Lower lobe of right lung (tissue), 2 donors: Measurements from ENCODE around the gene RET. TPM values are rescaled to one million over a fixed set of nuclear protein-coding genes. Genes with fewer than 3 reads are reported as not detected.

Source experiments
- ATAC-seq, 2 donors: fragments of 200-7000 bp; cut with Tn5 transposase; one replicate each; pipeline ENCODE4 v1.9.1; 2020 to 2022; ENCODE audit warnings: mild to moderate bottlenecking in 2 of 2, moderate library complexity in 2 of 2
- DNase-seq: peaks from one replicate; pipeline ENCODE4 v3.0.0-alpha.2; 2020
- H3K27ac ChIP-seq: fragments of 200-600 bp; one replicate; pipeline ENCODE4 v1.8.0; 2022
- H3K27me3 ChIP-seq: fragments of 200-600 bp; one replicate; pipeline ENCODE4 v1.8.0; 2022; ENCODE audit warnings: low read depth
- H3K36me3 ChIP-seq: fragments of 200-600 bp; one replicate; pipeline ENCODE4 v1.8.0; 2022; ENCODE audit warnings: mild to moderate bottlenecking
- H3K4me1 ChIP-seq: fragments of 200-600 bp; one replicate; pipeline ENCODE4 v1.8.0; 2022
- H3K4me3 ChIP-seq: fragments of 200-600 bp; one replicate; pipeline ENCODE4 v1.8.0; 2022; ENCODE audit warnings: mild to moderate bottlenecking
- H3K9me3 ChIP-seq: fragments of 200-600 bp; one replicate; pipeline ENCODE4 v1.8.0; 2022
- intact Hi-C: fragments of 100-400 bp; cut with DNase I; formaldehyde crosslinking; loops from one replicate; pipeline ENCODE4 v1.11.0; 2022
- total RNA-seq: library from RNA; stranded (reverse); fragmentation: NEBNext Ultra II Directional; extraction: Animal tissue kit (Norgen Biotek cat#: 25700); gene quantifications from one replicate; pipeline ENCODE4 v1.2.1, GENCODE V29; 2021
- TF ChIP-seq, protein P1 (sequence below): fragments of 200-600 bp; IDR thresholded peaks from one replicate; pipeline ENCODE4 v1.8.0; 2022; ENCODE audit warnings: antibody characterized with exemption, mild to moderate bottlenecking
- donor health status: DM: no; HTN: yes; CAD: no; lungs with severe emphysema.

RET gene
- total RNA-seq, 1 donor from 2014 or later = 0.68 TPM

DNA sequence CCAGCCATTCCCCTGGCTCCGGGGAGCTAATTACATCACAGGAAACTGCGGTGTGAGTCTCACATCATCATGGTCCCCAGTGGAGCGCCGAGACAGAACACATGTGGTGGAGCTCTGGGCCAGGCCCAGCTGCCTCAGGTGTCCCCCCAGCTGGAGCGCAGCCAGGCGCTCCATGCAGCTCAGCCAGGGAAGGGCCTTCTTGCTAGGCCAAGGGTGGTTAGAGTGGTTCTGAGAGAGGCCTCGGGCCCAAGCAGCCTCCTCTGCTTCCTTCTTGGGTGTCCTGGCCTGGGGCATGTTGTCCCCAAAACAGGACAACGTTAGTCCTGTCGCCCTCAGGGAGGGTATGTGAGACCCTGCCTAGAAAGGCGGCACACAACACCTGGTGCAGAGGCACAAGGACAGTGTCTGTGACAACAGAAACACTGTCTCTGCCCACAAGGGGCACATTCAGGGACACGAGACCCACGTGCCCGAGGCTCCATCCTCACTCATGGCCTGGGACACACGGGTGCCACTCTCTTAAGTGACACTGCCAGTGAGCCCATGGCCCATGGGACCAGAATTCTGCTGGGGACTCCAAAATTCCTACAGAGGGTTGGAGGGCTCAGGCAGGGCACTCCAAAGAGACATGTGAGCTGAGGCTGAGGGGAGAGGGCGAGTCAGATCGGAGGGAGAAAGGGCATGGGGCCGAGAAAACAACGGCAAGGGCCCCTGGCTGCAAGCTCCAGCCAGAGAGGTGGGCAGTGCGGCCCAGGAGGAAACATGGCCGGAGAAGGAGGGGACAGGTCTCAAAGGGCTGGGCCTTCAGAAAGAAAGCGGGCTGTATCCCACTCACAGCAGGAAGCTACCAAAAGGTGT lies 37.0 kb upstream of the RET start:
- peak; percentile 28 for DNase-seq

GRCh38 chr10:43040482-43041256 lies 36.2 kb upstream of the RET start:
- H3K9me3 ChIP-seq = no peaks in the 10 kb centered on the region
- intact Hi-C loops = no loop called here
- H3K27ac ChIP-seq = no peak overlapping the region
- no peak for ATAC-seq
- H3K36me3 ChIP-seq = no peaks in the 10 kb centered on the region
- H3K27me3 ChIP-seq = no peaks in the 10 kb centered on the region
- H3K4me1 ChIP-seq = no peaks in the 10 kb centered on the region
- TF ChIP-seq, protein P1, sequence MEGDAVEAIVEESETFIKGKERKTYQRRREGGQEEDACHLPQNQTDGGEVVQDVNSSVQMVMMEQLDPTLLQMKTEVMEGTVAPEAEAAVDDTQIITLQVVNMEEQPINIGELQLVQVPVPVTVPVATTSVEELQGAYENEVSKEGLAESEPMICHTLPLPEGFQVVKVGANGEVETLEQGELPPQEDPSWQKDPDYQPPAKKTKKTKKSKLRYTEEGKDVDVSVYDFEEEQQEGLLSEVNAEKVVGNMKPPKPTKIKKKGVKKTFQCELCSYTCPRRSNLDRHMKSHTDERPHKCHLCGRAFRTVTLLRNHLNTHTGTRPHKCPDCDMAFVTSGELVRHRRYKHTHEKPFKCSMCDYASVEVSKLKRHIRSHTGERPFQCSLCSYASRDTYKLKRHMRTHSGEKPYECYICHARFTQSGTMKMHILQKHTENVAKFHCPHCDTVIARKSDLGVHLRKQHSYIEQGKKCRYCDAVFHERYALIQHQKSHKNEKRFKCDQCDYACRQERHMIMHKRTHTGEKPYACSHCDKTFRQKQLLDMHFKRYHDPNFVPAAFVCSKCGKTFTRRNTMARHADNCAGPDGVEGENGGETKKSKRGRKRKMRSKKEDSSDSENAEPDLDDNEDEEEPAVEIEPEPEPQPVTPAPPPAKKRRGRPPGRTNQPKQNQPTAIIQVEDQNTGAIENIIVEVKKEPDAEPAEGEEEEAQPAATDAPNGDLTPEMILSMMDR = no peak
- no peak overlapping the region for H3K4me3 ChIP-seq
- peak; percentile 34 for DNase-seq

More for the DNA sequence above, 37.0 kb upstream of the RET start:
- intact Hi-C loops = no loop called here
- Histone ChIP-seq H3K36me3 (no peaks in the 10 kb centered on the region), H3K4me1 (no peaks in the 10 kb centered on the region), H3K4me3 (no peak overlapping the region), H3K27ac (no peak overlapping the region), H3K9me3 (no peaks in the 10 kb centered on the region), H3K27me3 (no peaks in the 10 kb centered on the region)
- no peak for ATAC-seq
- TF ChIP-seq, protein P1 = no peak

- H3K36me3 ChIP-seq = no peaks in the 10 kb centered on the region
- no peaks in the 10 kb centered on the region for H3K4me1 ChIP-seq
- no peaks in the 10 kb centered on the region for H3K9me3 ChIP-seq
- H3K27ac ChIP-seq = no peak overlapping the region
- TF ChIP-seq, protein P1 = no peak
- peak; percentile 44 for DNase-seq
- intact Hi-C loops = no loop called here
- no peaks in the 10 kb centered on the region for H3K27me3 ChIP-seq
- no peak for ATAC-seq
- H3K4me3 ChIP-seq = no peak overlapping the region
Observed at GRCh38 chr10:43041422-43042342, 35.2 kb upstream of the RET start.

- TF ChIP-seq, protein P1 = no peak
- Histone ChIP-seq H3K9me3 (no peaks in the 10 kb centered on the region), H3K27ac (no peak overlapping the region), H3K27me3 (no peaks in the 10 kb centered on the region), H3K36me3 (no peaks in the 10 kb centered on the region), H3K4me3 (no peak overlapping the region), H3K4me1 (no peaks in the 10 kb centered on the region)
- intact Hi-C loops = no loop called here
- DNase-seq = peak; percentile 32
- ATAC-seq = no peak
Observed at GRCh38 chr10:43042503-43043341, 34.1 kb upstream of the RET start.
